HEK293 (cell line): ENCODE measurements around the gene SLC12A4.

ENCODE experiments used
- BCL11A ChIP-seq: fragments of 450-650 bp; formaldehyde crosslinking; IDR thresholded peaks from 2 replicates; pipeline ENCODE4 v1.5.1; 2016; ENCODE audit warnings: low read depth, missing biosample characterization, missing genetic modification characterization
- CTCF ChIP-seq: fragments of 450-650 bp; formaldehyde crosslinking; IDR thresholded peaks from 2 replicates; pipeline ENCODE4 v1.5.1; 2016; ENCODE audit warnings: missing biosample characterization, missing genetic modification characterization
- YY1 ChIP-seq: fragments of 450-650 bp; formaldehyde crosslinking; IDR thresholded peaks from 2 replicates; pipeline ENCODE4 v1.5.1; 2018; ENCODE audit warnings: missing biosample characterization, missing genetic modification characterization
- ZNF184 ChIP-seq: fragments of 450-650 bp; IDR thresholded peaks from 2 replicates; pipeline ENCODE4 v1.5.1; 2018; ENCODE audit warnings: missing biosample characterization, mild to moderate bottlenecking, missing genetic modification characterization
- ZNF391 ChIP-seq: fragments of 450-650 bp; formaldehyde crosslinking; IDR thresholded peaks from 2 replicates; pipeline ENCODE4 v1.5.1; 2016; ENCODE audit warnings: low read depth, missing biosample characterization, missing genetic modification characterization, borderline replicate concordance
- ZNF423 ChIP-seq: fragments of 450-650 bp; formaldehyde crosslinking; IDR thresholded peaks from 2 replicates; pipeline ENCODE4 v1.5.1; 2016; ENCODE audit warnings: missing biosample characterization, missing genetic modification characterization

- no peak for TF ChIP-seq ZNF184 (tag by site-specific recombination)
- no peak for TF ChIP-seq BCL11A
- no peak for TF ChIP-seq CTCF (tag by site-specific recombination)
- TF ChIP-seq YY1 (tag by site-specific recombination): no peak
- no peak for TF ChIP-seq ZNF391 (tag by site-specific recombination)
- no peak for TF ChIP-seq ZNF423
Measured at GRCh38 chr16:67989322-67990017, 21.0 kb upstream of the SLC12A4 start.
